ENCODE data around the gene PTCH2. TPM values are rescaled to one million over a fixed set of nuclear protein-coding genes. Genes with fewer than 3 reads are reported as not detected.
"Not testable (repeated sequence)": the region's sequence is repeated elsewhere in the genome, so short reads cannot be mapped to it uniquely, and the experiment has no call there.

PTCH2 gene
- total RNA-seq, 1 experiment from 2014 or later, result 0.42 TPM

- Histone ChIP-seq H3K4me3 (ENCODE audit: insufficient read depth, low read depth, low read length) (no peak overlapping the region), H3K27me3 (ENCODE audit: control insufficient read depth, insufficient read depth, low read length) (no peaks in the 10 kb centered on the region), H3K36me3 (replicated peaks; ENCODE audit: control insufficient read depth, insufficient read depth, low read length) (no peaks in the 10 kb centered on the region)
- DNase-seq, result peak; percentile 59
These were observed 12.2 kb downstream of the PTCH2 start for GRCh38 chr1:44830900-44831304.

DNA sequence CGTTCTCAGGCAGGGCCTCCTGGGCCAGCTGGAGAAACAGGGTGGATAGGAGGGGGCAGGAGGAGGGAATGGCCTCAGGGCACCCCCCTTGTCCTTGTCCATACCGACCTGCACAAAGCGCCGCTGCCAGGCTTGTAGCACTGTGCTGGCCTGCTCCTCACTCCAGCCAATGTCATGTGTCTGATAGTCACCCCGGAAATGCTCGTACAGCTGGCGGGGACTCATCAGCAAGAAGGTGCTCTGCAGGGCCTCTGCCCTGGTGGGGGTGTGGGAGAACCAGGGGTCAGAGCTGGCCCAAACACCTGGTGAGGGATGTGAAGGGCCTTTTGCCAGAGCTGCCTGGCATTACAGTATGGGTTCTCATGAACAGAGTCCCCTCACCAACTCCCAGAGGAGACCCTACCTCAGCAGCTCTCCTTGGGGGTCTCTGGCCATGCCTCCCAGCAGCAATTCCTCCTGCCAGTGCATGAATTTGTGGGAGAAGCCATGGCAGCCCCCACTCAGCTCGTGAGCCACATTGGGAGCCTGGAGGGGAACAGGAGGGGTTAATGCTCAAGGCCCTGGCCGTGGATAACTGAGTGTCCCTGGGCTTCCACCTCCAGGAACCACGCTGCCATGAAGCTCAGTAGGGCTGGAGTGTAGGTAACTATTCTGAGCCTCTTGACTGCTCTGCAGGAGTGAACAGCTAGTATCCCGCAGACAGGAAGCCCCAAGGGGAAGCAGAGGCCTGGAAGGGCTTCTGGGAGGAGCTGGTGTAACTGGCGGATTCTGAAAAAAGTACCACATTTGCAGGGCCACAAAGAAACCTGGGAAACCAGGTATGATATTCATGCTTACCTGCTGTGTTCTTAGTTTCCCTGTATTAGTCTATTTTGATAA lies 13.3 kb downstream of the PTCH2 start:
- Histone ChIP-seq H3K4me3 (ENCODE audit: insufficient read depth, low read depth, low read length) (no peak overlapping the region), H3K36me3 (replicated peaks; ENCODE audit: control insufficient read depth, insufficient read depth, low read length) (no peaks in the 10 kb centered on the region)
- no peak for DNase-seq

DNA sequence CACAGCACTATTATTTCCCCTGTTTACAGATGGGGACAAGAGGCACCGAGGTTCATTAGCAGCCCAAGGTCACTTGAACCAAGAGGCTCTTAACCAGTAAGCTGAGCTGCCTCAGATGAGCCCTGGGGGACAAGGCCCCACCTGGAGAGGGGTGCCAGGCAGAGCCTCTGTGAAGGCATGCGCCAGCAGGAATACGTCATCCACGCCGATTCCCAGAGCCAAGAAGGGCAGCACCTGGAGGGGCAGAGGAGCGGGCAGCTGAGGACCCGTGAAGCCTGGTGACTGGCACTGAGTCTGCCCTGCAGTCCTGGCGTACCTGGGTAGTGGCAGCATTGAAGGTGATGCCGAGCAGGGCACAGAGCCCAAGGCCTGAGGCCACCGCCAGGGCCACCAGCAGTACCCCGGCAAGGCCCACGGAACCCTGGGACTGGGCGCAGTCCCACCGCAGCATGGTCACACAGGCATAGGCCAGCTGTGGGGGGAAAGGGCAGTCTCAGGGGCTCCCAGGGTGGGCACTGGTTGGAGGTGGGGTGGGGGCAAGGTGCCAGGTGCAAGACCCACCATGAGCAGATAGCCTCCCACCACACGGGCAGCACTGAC lies 14.1 kb downstream of the PTCH2 start:
- Histone ChIP-seq H3K4me3 (ENCODE audit: insufficient read depth, low read depth, low read length) (no peak overlapping the region), H3K27me3 (ENCODE audit: control insufficient read depth, insufficient read depth, low read length) (no peaks in the 10 kb centered on the region), H3K36me3 (replicated peaks; ENCODE audit: control insufficient read depth, insufficient read depth, low read length) (no peaks in the 10 kb centered on the region)
- peak; percentile 25 for DNase-seq

More for the DNA sequence above, 13.3 kb downstream of the PTCH2 start:
- H3K27me3 ChIP-seq (ENCODE audit: control insufficient read depth, insufficient read depth, low read length), result no peaks in the 10 kb centered on the region

DNA sequence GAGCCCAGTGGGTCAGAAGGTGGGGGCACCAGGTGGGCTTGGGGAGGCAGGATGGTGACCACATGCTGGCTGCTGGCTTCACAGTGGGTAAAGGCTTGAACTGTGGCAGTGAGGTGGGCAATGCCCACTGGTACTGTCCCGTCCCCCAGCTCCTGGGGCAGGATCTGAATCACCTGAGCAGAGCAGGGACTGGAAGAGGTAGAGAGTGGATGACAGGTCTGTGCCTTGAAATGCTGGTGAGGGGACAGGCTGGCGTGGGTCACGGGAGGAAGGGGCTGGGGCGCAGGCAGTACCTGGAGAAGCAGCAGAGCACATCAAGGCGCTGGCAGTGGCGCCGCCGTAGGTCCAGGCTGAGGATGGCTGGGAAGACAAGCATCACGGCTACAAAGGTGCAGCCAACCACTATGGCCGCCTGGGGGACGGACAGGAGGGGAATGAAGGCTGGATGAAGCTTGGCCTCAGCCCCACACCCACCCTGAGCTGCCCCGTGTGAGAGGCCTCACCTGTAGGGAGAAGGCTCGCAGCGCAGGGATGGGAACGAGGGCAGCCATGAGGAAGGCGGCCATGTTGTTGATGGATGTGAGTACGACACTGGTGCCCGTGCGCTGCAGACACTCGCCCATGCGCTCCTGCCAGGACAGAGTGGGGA lies 14.9 kb downstream of the PTCH2 start:
- H3K27me3 ChIP-seq (ENCODE audit: control insufficient read depth, insufficient read depth, low read length), result no peaks in the 10 kb centered on the region
- H3K36me3 ChIP-seq (replicated peaks; ENCODE audit: control insufficient read depth, insufficient read depth, low read length), result no peaks in the 10 kb centered on the region
- no peak overlapping the region for H3K4me3 ChIP-seq (ENCODE audit: insufficient read depth, low read depth, low read length)
- DNase-seq, result peak; percentile 66

DNA sequence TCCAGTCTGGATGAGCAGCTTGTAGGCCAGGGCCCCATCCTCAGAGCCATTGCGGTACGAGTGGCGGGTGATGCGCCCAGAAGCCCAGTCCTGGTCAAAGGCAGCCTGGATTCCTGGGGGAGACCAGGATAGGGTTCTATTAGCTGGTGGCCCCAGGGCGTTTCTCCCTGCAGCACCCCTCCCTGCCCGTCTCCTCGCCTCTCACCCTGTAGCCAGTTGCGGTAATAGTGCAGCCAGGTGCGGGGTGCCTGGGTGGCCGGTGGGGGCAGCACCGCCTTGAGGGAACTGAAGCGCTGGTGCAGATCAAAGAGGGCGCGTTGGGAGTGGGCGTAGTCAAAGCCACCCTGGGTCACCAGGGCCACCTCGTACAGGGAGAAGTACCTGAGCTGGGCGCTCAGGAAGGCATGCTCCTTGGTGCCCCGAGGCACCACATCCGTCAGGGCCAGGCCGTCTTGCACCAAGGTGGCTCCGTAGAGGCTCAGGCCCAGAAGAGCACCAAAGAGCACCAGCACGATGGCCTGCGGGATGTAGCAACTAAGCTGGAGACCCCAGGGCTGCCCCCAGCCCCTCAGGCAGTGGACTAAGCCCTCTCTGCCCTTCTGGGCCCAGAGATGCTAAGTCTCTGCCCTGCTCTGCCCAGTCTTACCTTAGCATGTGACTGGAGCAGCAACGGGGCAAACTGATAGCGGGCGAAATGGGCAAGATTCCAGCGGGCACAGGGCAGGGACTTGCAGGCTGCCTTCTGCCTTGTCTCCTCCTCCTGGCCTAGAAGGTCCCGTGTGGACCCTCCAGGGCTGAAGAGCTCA lies 15.7 kb downstream of the PTCH2 start:
- Histone ChIP-seq H3K36me3 (replicated peaks; ENCODE audit: control insufficient read depth, insufficient read depth, low read length) (no peaks in the 10 kb centered on the region), H3K27me3 (ENCODE audit: control insufficient read depth, insufficient read depth, low read length) (no peaks in the 10 kb centered on the region), H3K4me3 (ENCODE audit: insufficient read depth, low read depth, low read length) (no peak overlapping the region)
- peak; percentile 88 for DNase-seq

DNA sequence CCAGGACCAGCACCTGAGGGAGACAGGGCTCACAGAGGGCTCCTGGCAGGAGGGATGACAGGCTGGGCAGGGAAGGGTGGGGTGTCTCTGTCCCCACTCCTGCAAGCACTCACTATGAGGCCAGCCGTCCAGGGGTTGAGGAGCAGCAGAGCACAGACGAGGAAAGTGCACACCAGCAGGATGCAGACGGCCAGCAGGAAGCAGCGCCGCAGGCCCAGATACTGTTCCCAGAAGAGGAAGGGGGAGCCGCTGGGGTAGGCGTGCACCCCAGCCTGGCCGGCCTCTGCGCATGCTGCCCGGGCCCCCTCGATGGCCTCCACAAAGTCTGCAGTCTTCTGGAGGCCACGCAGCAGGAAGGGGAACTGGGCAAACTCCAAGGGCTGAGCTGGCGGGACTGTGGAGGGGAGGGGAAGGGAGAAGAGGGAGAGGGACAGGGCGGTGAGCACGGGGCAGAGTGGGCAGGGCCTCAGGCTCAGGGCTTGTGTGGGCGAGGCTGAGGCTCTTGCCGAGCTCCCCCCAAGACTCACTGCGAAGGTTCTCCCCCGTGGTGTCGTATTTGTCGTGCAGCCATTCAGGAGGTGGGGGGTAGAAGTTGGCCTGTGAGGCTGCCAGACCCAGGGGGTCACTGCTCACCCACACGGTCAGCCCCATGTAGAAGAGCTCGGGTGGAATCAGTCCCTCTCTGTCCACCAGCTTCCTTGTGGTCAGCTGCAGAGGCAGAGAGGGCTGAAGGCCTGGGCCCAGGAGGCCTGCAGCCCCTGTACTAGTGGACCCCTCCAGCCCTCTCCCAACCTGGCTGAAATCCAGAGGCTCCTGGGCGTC lies 16.5 kb downstream of the PTCH2 start:
- Histone ChIP-seq H3K36me3 (replicated peaks; ENCODE audit: control insufficient read depth, insufficient read depth, low read length) (no peaks in the 10 kb centered on the region), H3K27me3 (ENCODE audit: control insufficient read depth, insufficient read depth, low read length) (no peaks in the 10 kb centered on the region), H3K4me3 (ENCODE audit: insufficient read depth, low read depth, low read length) (no peak overlapping the region)
- DNase-seq, result peak; percentile 61

GRCh38 chr1:44824392-44824791 lies 18.7 kb downstream of the PTCH2 start:
- H3K27me3 ChIP-seq (ENCODE audit: control insufficient read depth, insufficient read depth, low read length); H3K4me3 ChIP-seq (ENCODE audit: insufficient read depth, low read depth, low read length): not testable (repeated sequence)

DNA sequence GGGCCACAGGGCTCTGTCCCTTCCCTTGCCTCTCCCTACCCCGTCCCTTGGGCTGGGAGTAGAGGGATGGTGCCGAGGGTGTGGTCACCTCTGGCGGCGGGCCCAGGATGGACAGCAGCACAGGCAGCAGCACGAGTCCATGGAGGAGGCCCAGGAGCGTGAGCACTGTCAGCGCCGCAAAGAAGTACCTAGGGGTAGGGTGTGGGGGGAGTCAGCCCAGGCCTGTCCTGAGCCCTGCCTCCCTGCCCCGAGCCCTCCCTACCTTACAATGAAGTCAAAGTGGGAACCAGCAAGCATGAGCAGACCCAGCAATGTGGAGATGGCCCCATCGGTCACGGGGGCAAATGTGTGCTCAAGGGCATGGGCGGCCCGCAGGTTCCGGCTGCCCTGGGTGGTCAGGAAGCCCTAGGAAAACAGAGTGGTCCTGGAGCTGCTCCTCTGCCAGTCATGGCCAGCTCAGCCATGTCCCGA lies 20.0 kb downstream of the PTCH2 start:
- Histone ChIP-seq H3K4me3 (ENCODE audit: insufficient read depth, low read depth, low read length) (no peak overlapping the region), H3K27me3 (ENCODE audit: control insufficient read depth, insufficient read depth, low read length) (no peaks in the 10 kb centered on the region), H3K36me3 (replicated peaks; ENCODE audit: control insufficient read depth, insufficient read depth, low read length) (no peaks in the 10 kb centered on the region)
- peak; percentile 23 for DNase-seq

More at GRCh38 chr1:44824392-44824791, 18.7 kb downstream of the PTCH2 start:
- not testable (repeated sequence) for H3K36me3 ChIP-seq (replicated peaks; ENCODE audit: control insufficient read depth, insufficient read depth, low read length); DNase-seq

DNA sequence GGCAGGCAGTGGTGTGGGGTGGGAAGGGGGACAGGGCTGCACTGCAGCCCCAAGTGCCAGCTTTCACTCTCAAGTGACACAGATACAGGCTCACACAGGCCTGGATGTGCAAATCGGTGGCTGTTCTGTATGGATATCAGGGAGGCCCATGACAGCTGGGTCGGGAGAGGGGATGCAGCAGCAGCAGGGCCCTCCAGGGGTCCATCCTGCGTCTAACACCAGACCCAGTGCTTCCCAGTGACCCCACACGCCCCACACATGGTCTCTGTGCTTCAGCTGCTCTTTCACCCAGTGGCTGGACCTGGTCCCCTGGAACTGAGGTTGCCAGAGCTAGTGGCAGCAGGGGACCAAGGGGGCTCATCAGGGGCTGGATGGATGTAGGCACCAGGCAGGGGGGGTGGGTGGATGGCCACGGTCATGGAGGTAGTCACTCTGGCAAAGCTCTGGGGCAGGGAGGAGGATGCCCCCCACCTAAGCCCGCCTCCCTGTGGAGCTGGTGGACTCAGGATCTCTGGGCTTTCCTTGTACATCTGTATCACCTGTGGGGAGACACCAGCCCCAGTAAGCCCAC lies 20.8 kb downstream of the PTCH2 start:
- peak; percentile 37 for DNase-seq
- H3K27me3 ChIP-seq (ENCODE audit: control insufficient read depth, insufficient read depth, low read length), result no peaks in the 10 kb centered on the region

GRCh38 chr1:44821240-44821715 lies 21.8 kb downstream of the PTCH2 start:
- H3K27me3 ChIP-seq (ENCODE audit: control insufficient read depth, insufficient read depth, low read length), result no peaks in the 10 kb centered on the region
- no peak overlapping the region for H3K4me3 ChIP-seq (ENCODE audit: insufficient read depth, low read depth, low read length)
- H3K36me3 ChIP-seq (replicated peaks; ENCODE audit: control insufficient read depth, insufficient read depth, low read length), result no peaks in the 10 kb centered on the region
- DNase-seq, result peak; percentile 18

More for the DNA sequence above, 20.8 kb downstream of the PTCH2 start:
- no peaks in the 10 kb centered on the region for H3K36me3 ChIP-seq (replicated peaks; ENCODE audit: control insufficient read depth, insufficient read depth, low read length)
- H3K4me3 ChIP-seq (ENCODE audit: insufficient read depth, low read depth, low read length), result no peak overlapping the region

DNA sequence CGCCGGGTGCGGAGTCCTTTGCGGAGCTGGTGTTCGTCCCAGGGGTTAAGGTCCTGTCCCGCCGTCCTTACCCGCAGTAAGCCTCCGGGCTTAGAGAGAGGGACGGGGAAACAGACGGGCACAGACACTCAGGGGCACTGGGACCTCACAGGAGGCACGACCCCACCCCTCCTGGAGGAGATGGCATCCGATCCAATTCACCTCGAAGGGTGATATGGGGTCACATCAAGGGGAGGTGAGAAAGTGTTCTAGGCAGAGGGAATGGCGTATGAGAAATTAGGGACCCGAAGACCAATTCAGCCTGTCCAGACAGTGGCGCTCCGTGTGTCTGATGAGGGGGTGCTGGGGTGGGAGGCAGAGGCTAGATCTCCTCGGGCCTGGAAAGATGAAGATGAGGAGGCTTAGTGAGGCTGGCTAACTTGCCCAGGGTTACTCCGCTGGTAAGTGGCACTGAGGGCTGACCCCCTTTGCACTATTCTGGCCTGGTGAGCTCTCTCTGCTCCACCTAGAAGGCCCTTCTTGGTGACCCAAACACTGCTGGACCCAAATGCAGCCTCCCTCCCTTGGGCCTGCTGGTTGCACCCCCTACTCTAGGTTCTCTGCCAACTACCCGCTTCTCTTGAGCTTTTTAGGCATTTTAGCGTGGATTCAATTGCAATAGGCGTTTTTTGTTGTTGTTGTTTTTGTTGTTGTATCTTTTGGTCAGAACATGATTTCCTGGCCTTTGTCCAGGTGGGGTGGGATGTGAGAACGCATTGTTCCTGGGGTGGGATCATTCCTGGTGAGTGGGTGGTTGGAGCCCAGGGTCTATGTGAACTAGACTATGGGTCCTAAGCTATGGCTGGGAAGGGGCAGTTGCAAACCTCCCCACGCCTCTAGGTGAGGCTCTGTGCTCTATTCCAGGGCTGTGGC lies 22.5 kb downstream of the PTCH2 start:
- peak; percentile 28 for DNase-seq
- H3K4me3 ChIP-seq (ENCODE audit: insufficient read depth, low read depth, low read length), result peak overlapping the region; percentile 37
- no peaks in the 10 kb centered on the region for H3K27me3 ChIP-seq (ENCODE audit: control insufficient read depth, insufficient read depth, low read length)
- no peaks in the 10 kb centered on the region for H3K36me3 ChIP-seq (replicated peaks; ENCODE audit: control insufficient read depth, insufficient read depth, low read length)

DNA sequence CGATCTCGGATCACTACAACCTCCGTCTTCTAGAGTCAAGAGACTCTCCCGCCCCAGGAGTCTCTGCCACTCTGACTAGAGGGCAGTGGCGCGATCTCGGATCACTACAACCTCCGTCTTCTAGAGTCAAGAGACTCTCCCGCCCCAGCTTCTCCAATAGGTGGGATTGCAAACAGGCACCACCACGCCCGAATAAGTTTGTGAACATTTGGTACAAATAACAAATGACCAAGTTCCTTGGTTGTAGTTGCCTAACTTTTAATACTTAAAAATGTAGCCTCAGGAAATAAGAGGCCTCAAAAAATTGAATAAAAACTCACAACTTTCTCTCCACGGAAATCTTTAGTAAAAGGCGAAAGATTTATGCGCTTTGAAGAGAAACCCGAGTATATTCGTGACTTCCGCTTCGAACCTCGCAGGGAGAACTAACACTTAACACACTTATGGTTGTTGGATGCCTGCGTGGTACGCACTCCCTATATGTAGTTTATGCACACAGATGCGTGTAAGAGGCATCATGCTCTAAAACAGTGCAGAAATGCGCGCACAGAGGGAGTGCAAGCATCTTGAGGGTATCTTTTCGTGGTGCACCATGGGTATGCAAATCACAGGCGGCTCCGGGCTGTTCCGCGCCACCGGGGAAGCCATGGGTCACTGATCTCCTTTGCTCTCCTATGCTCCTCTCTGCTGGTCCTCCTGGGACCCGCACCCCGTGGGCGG lies 23.3 kb downstream of the PTCH2 start:
- Histone ChIP-seq H3K4me3 (ENCODE audit: insufficient read depth, low read depth, low read length) (peak overlapping the region; percentile 37), H3K36me3 (replicated peaks; ENCODE audit: control insufficient read depth, insufficient read depth, low read length) (no peaks in the 10 kb centered on the region), H3K27me3 (ENCODE audit: control insufficient read depth, insufficient read depth, low read length) (no peaks in the 10 kb centered on the region)
- peak; percentile 94 for DNase-seq

Measured in H7 (cell line).